HG03439 (cell line): Measurements from ENCODE around the gene DELE1.
"Not testable (repeated sequence)": the region's sequence is repeated elsewhere in the genome, so short reads cannot be mapped to it uniquely, and the experiment has no call there.

Source experiments
- ATAC-seq: cut with Tn5 transposase; IDR thresholded peaks from one replicate; pipeline ENCODE4 v1.9.1; 2021; ENCODE audit warnings: mild to moderate bottlenecking, moderate library complexity; ENCODE audit not compliant: unreplicated experiment

The DELE1 gene

GRCh38 chr5:141922827-141923447 is 734 bp upstream of the DELE1 start:
- not testable (repeated sequence) for ATAC-seq

- ATAC-seq: no peak
These were observed 2.8 kb downstream of the DELE1 start for GRCh38 chr5:141926434-141926833.

- ATAC-seq: no peak
These were observed 4.4 kb downstream of the DELE1 start for GRCh38 chr5:141928051-141928450.

- ATAC-seq: no peak
These were observed 5.9 kb downstream of the DELE1 start for GRCh38 chr5:141929398-141930058.

- no peak for ATAC-seq
These were observed 8.0 kb downstream of the DELE1 start for GRCh38 chr5:141931694-141932093.

- ATAC-seq: no peak
These were observed 9.5 kb downstream of the DELE1 start for GRCh38 chr5:141933151-141933550.

- ATAC-seq: no peak
These were observed 10.6 kb downstream of the DELE1 start for GRCh38 chr5:141934099-141934844.

- no peak for ATAC-seq
These were observed 11.9 kb downstream of the DELE1 start for GRCh38 chr5:141935538-141935937.

GRCh38 chr5:141940695-141941271 is 17.1 kb downstream of the DELE1 start:
- no peak for ATAC-seq

- ATAC-seq: no peak
These were observed 17.6 kb downstream of the DELE1 start for GRCh38 chr5:141941307-141941706.

GRCh38 chr5:141941779-141942178 is 18.1 kb downstream of the DELE1 start:
- ATAC-seq: no peak

- ATAC-seq: no peak
These were observed 18.6 kb downstream of the DELE1 start for GRCh38 chr5:141942185-141942857.

- no peak for ATAC-seq
These were observed 20.4 kb downstream of the DELE1 start for GRCh38 chr5:141944076-141944475.

- ATAC-seq: no peak
These were observed 21.9 kb downstream of the DELE1 start for GRCh38 chr5:141945511-141946051.

- ATAC-seq: no peak
These were observed 23.6 kb downstream of the DELE1 start for GRCh38 chr5:141947316-141947715.

GRCh38 chr5:141948812-141949211 is 25.1 kb downstream of the DELE1 start:
- ATAC-seq: no peak

- no peak for ATAC-seq
These were observed 25.8 kb downstream of the DELE1 start for GRCh38 chr5:141949511-141949910.

- ATAC-seq: no peak
These were observed 26.7 kb downstream of the DELE1 start for GRCh38 chr5:141950207-141951005.

- ATAC-seq: peak; percentile 74
These were observed 27.7 kb downstream of the DELE1 start for GRCh38 chr5:141951332-141951781.

GRCh38 chr5:141952020-141952419 is 28.3 kb downstream of the DELE1 start:
- ATAC-seq: no peak
